ENCODE data around the gene KCNK16.

DNA sequence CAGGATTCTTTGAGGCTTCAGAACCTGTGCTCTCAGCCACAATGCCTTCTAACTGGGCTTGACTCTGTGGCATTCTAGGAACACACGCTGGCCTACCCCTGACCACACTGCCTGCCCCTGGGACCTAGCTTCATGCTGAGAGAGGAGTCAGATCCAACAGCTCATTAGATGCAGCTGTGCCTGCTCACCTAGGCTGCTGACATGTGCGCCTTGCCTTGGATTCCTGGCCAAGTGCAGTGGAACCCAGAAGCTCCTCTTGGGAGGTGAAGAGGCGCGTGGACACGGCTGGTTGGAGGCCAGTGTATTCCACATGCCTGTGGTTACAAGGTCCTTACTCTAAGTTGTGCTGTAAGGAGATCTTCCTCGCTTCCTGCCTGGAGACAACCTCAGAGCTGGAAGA is 24.7 kb upstream of the KCNK16 start:
- no peak for TF ChIP-seq SIN3A (IDR thresholded peaks at IDR 0.05; ENCODE audit: low read depth, low read length)
- TF ChIP-seq, protein P1, sequence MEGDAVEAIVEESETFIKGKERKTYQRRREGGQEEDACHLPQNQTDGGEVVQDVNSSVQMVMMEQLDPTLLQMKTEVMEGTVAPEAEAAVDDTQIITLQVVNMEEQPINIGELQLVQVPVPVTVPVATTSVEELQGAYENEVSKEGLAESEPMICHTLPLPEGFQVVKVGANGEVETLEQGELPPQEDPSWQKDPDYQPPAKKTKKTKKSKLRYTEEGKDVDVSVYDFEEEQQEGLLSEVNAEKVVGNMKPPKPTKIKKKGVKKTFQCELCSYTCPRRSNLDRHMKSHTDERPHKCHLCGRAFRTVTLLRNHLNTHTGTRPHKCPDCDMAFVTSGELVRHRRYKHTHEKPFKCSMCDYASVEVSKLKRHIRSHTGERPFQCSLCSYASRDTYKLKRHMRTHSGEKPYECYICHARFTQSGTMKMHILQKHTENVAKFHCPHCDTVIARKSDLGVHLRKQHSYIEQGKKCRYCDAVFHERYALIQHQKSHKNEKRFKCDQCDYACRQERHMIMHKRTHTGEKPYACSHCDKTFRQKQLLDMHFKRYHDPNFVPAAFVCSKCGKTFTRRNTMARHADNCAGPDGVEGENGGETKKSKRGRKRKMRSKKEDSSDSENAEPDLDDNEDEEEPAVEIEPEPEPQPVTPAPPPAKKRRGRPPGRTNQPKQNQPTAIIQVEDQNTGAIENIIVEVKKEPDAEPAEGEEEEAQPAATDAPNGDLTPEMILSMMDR (IDR thresholded peaks at IDR 0.05 in 2 of 3, conservative IDR thresholded peaks at IDR 0.05 in 1 of 3; ENCODE audit: control insufficient read depth in 2 of 3, extremely low read depth in 1 of 3, insufficient read depth in 1 of 3, low read depth in 3 of 3, low read length in 3 of 3), result no peak
- TF ChIP-seq CEBPB (IDR thresholded peaks at IDR 0.05; ENCODE audit: borderline replicate concordance in 1 of 2, low read depth in 2 of 2, low read length in 2 of 2), result no peak
- no peak for TF ChIP-seq EZH2 (IDR thresholded peaks at IDR 0.05; ENCODE audit: borderline replicate concordance, control insufficient read depth, low read depth, low read length)
- TF ChIP-seq USF2 (IDR thresholded peaks at IDR 0.05; ENCODE audit: borderline replicate concordance, low read depth, low read length), result no peak
- no peak for TF ChIP-seq POLR2A (IDR thresholded peaks at IDR 0.05; ENCODE audit: low read depth, low read length)
- no peak for TF ChIP-seq ZNF274 (IDR thresholded peaks at IDR 0.05; ENCODE audit: insufficient read depth, insufficient read length)
- no peak for TF ChIP-seq BCL11A (IDR thresholded peaks at IDR 0.05; ENCODE audit: low read depth, low read length)
- no peak for TF ChIP-seq ASH2L (IDR thresholded peaks at IDR 0.05; ENCODE audit: borderline replicate concordance, low read depth)
- no peak for TF ChIP-seq HDAC6 (IDR thresholded peaks at IDR 0.05; ENCODE audit: unreplicated experiment)
- TF ChIP-seq YY1 (IDR thresholded peaks at IDR 0.05; ENCODE audit: low read depth, low read length), result no peak
- no peak for TF ChIP-seq NFYA (IDR thresholded peaks at IDR 0.05; ENCODE audit: borderline replicate concordance, low read depth, low read length)
- TF ChIP-seq, protein P2, sequence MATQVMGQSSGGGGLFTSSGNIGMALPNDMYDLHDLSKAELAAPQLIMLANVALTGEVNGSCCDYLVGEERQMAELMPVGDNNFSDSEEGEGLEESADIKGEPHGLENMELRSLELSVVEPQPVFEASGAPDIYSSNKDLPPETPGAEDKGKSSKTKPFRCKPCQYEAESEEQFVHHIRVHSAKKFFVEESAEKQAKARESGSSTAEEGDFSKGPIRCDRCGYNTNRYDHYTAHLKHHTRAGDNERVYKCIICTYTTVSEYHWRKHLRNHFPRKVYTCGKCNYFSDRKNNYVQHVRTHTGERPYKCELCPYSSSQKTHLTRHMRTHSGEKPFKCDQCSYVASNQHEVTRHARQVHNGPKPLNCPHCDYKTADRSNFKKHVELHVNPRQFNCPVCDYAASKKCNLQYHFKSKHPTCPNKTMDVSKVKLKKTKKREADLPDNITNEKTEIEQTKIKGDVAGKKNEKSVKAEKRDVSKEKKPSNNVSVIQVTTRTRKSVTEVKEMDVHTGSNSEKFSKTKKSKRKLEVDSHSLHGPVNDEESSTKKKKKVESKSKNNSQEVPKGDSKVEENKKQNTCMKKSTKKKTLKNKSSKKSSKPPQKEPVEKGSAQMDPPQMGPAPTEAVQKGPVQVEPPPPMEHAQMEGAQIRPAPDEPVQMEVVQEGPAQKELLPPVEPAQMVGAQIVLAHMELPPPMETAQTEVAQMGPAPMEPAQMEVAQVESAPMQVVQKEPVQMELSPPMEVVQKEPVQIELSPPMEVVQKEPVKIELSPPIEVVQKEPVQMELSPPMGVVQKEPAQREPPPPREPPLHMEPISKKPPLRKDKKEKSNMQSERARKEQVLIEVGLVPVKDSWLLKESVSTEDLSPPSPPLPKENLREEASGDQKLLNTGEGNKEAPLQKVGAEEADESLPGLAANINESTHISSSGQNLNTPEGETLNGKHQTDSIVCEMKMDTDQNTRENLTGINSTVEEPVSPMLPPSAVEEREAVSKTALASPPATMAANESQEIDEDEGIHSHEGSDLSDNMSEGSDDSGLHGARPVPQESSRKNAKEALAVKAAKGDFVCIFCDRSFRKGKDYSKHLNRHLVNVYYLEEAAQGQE (IDR thresholded peaks at IDR 0.05; ENCODE audit: low read depth, low read length), result no peak
- TF ChIP-seq, protein P3, sequence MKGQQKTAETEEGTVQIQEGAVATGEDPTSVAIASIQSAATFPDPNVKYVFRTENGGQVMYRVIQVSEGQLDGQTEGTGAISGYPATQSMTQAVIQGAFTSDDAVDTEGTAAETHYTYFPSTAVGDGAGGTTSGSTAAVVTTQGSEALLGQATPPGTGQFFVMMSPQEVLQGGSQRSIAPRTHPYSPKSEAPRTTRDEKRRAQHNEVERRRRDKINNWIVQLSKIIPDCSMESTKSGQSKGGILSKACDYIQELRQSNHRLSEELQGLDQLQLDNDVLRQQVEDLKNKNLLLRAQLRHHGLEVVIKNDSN (IDR thresholded peaks at IDR 0.05; ENCODE audit: borderline replicate concordance, extremely low read length, insufficient read depth, low read depth, low read length), result no peak

All from GM12878 (cell line).